Measurements from ENCODE around the gene USP13.

USP13 gene

GRCh38 chr3:179666030-179666429, 13.2 kb downstream of the USP13 start:
- Histone ChIP-seq H3K9me3 (ENCODE audit: insufficient read depth, low read depth, low read length) (no peaks in the 10 kb centered on the region), H3K9ac (ENCODE audit: low read depth, low read length, poor library complexity, severe bottlenecking) (no peak overlapping the region), H4K20me1 (ENCODE audit: insufficient read depth, low read length, poor library complexity, severe bottlenecking) (peaks cover 41% of the 10 kb centered on the region), H3K4me2 (ENCODE audit: low read depth, low read length, poor library complexity, severe bottlenecking) (no peak overlapping the region), H3F3A (ENCODE audit: low read depth) (no peaks in the 10 kb centered on the region), H3K9me2 (replicated peaks; ENCODE audit: low read depth, low read length) (no peaks in the 10 kb centered on the region), H3K4me3 (ENCODE audit: low read length, poor library complexity, severe bottlenecking) (no peak overlapping the region), H3K4me1 (ENCODE audit: insufficient read depth, low read length, poor library complexity, severe bottlenecking) (peaks cover 23% of the 10 kb centered on the region), H3K79me2 (ENCODE audit: insufficient read depth, low read length) (peaks cover 98% of the 10 kb centered on the region), H2AFZ (ENCODE audit: low read length) (no peak overlapping the region), H3K27me3 (ENCODE audit: insufficient read depth, low read length, poor library complexity, severe bottlenecking) (no peaks in the 10 kb centered on the region), H3K36me3 (ENCODE audit: insufficient read depth, low read length) (no peaks in the 10 kb centered on the region)
- TF ChIP-seq EZH2phosphoT487 (IDR thresholded peaks at IDR 0.05; ENCODE audit: borderline replicate concordance) = no peak
- no peak for TF ChIP-seq CTCF (conservative IDR thresholded peaks at IDR 0.05; ENCODE audit: low read length)

GRCh38 chr3:179666436-179667035, 13.7 kb downstream of the USP13 start:
- peaks cover 98% of the 10 kb centered on the region for H3K79me2 ChIP-seq (ENCODE audit: insufficient read depth, low read length)
- H3K27me3 ChIP-seq (ENCODE audit: insufficient read depth, low read length, poor library complexity, severe bottlenecking) = no peaks in the 10 kb centered on the region
- H3F3A ChIP-seq (ENCODE audit: low read depth) = no peaks in the 10 kb centered on the region
- no peak overlapping the region for H3K4me3 ChIP-seq (ENCODE audit: low read length, poor library complexity, severe bottlenecking)
- H3K9me3 ChIP-seq (ENCODE audit: insufficient read depth, low read depth, low read length) = no peaks in the 10 kb centered on the region
- peaks cover 21% of the 10 kb centered on the region for H3K4me1 ChIP-seq (ENCODE audit: insufficient read depth, low read length, poor library complexity, severe bottlenecking)
- H3K36me3 ChIP-seq (ENCODE audit: insufficient read depth, low read length) = no peaks in the 10 kb centered on the region
- peaks cover 37% of the 10 kb centered on the region for H4K20me1 ChIP-seq (ENCODE audit: insufficient read depth, low read length, poor library complexity, severe bottlenecking)
- H3K9me2 ChIP-seq (replicated peaks; ENCODE audit: low read depth, low read length) = no peaks in the 10 kb centered on the region
- no peak overlapping the region for H2AFZ ChIP-seq (ENCODE audit: low read length)
- H3K4me2 ChIP-seq (ENCODE audit: low read depth, low read length, poor library complexity, severe bottlenecking) = no peak overlapping the region
- no peak overlapping the region for H3K9ac ChIP-seq (ENCODE audit: low read depth, low read length, poor library complexity, severe bottlenecking)
- no peak for TF ChIP-seq EZH2phosphoT487 (IDR thresholded peaks at IDR 0.05; ENCODE audit: borderline replicate concordance)
- no peak for TF ChIP-seq CTCF (conservative IDR thresholded peaks at IDR 0.05; ENCODE audit: low read length)

GRCh38 chr3:179668429-179668828, 15.6 kb downstream of the USP13 start:
- Histone ChIP-seq H3K9me2 (replicated peaks; ENCODE audit: low read depth, low read length) (no peaks in the 10 kb centered on the region), H3K4me1 (ENCODE audit: insufficient read depth, low read length, poor library complexity, severe bottlenecking) (peaks cover 6% of the 10 kb centered on the region), H4K20me1 (ENCODE audit: insufficient read depth, low read length, poor library complexity, severe bottlenecking) (peaks cover 26% of the 10 kb centered on the region), H3K27me3 (ENCODE audit: insufficient read depth, low read length, poor library complexity, severe bottlenecking) (no peaks in the 10 kb centered on the region), H3K4me3 (ENCODE audit: low read length, poor library complexity, severe bottlenecking) (no peak overlapping the region), H3K79me2 (ENCODE audit: insufficient read depth, low read length) (peaks cover 98% of the 10 kb centered on the region), H3F3A (ENCODE audit: low read depth) (no peaks in the 10 kb centered on the region), H3K9me3 (ENCODE audit: insufficient read depth, low read depth, low read length) (no peaks in the 10 kb centered on the region), H2AFZ (ENCODE audit: low read length) (no peak overlapping the region), H3K4me2 (ENCODE audit: low read depth, low read length, poor library complexity, severe bottlenecking) (no peak overlapping the region), H3K9ac (ENCODE audit: low read depth, low read length, poor library complexity, severe bottlenecking) (no peak overlapping the region), H3K36me3 (ENCODE audit: insufficient read depth, low read length) (no peaks in the 10 kb centered on the region)
- TF ChIP-seq EZH2phosphoT487 (IDR thresholded peaks at IDR 0.05; ENCODE audit: borderline replicate concordance) (no peak), CTCF (conservative IDR thresholded peaks at IDR 0.05; ENCODE audit: low read length) (no peak)
